22Rv1 (cell line): ENCODE data around the gene PPP2R1A.

Experiments used
- H3K27ac ChIP-seq: fragments of 450-650 bp; 2 replicates; pipeline ENCODE4 v1.5.1; 2017
- CTCF ChIP-seq: fragments of 450-650 bp; IDR thresholded peaks from 2 replicates; pipeline ENCODE4 v1.5.1; 2017; ENCODE audit warnings: mild to moderate bottlenecking
- ZFX ChIP-seq: fragments of 450-650 bp; IDR thresholded peaks from 2 replicates; pipeline ENCODE4 v1.6.1; 2017; ENCODE audit warnings: antibody characterized with exemption, borderline replicate concordance

Gene PPP2R1A

GRCh38 chr19:52219611-52220010 lies 29.8 kb downstream of the PPP2R1A start:
- no peak for TF ChIP-seq CTCF
- TF ChIP-seq ZFX: no peak
- H3K27ac ChIP-seq: no peak overlapping the region

- TF ChIP-seq ZFX (no peak), CTCF (no peak)
- H3K27ac ChIP-seq: no peak overlapping the region
These were observed 31.2 kb downstream of the PPP2R1A start for GRCh38 chr19:52221031-52221430.

GRCh38 chr19:52221831-52222375 lies 32.1 kb downstream of the PPP2R1A start:
- H3K27ac ChIP-seq: no peak overlapping the region

GRCh38 chr19:52224211-52224610 lies 34.4 kb downstream of the PPP2R1A start:
- TF ChIP-seq CTCF (no peak), ZFX (no peak)
- H3K27ac ChIP-seq: no peak overlapping the region

More at GRCh38 chr19:52221831-52222375, 32.1 kb downstream of the PPP2R1A start:
- TF ChIP-seq ZFX (no peak), CTCF (no peak)

GRCh38 chr19:52226652-52227051 lies 36.8 kb downstream of the PPP2R1A start:
- TF ChIP-seq ZFX: no peak
- no peak for TF ChIP-seq CTCF
- no peak overlapping the region for H3K27ac ChIP-seq

GRCh38 chr19:52227196-52227940 lies 37.5 kb downstream of the PPP2R1A start:
- TF ChIP-seq CTCF: no peak
- no peak for TF ChIP-seq ZFX
- no peak overlapping the region for H3K27ac ChIP-seq

GRCh38 chr19:52227980-52228379 lies 38.1 kb downstream of the PPP2R1A start:
- H3K27ac ChIP-seq: no peak overlapping the region
- no peak for TF ChIP-seq CTCF
- TF ChIP-seq ZFX: no peak
